DMS153 treated with DMSO at 0.1 percent for 48 hours (cell line): Measurements from ENCODE around the gene NPR2.

Experiments used
- DNase-seq: peaks from one replicate; lab custom pipeline; 2025; ENCODE audit not compliant: unreplicated experiment; lab: John Stamatoyannopoulos, UW

NPR2 gene

GRCh38 chr9:35763181-35763580 is 28.2 kb upstream of the NPR2 start:
- no peak for DNase-seq

DNA sequence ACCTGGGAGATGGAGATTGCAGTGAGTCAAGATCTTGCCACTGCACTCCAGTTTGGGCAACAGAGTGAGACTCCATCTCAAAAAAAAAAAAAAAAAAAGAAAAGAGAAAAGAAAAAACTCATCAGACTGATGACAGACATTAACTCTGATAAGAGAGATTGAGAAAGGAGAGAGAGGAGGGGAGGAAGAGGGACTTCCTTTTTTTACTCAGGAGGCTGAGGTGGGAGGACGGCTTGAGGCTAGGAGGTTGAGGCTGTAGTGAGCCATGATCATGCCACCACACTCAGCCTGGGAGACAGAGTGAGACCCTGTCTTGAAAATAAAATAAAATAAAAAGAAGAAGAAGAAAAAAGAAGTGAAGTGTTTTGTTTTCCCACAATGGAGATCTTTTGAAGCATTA is 27.6 kb upstream of the NPR2 start:
- no peak for DNase-seq

DNA sequence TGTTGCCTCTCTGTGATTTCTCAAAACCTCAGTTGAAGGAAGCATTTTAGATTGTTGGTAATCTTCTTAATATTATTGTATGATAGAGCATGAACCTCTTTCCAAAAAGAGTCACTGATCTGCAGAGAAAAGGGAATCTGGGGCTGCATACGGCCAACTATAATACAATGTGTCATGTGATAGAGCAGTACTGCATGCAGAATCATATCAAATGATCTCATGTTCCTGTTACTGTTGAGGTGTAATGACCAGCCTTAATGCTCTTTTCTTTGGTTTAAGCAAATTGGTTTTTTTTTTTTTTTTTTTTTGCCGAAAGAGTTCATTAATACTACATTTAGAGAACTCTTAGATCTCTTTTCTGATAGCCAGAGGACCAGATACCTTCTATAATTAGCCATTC is 24.4 kb upstream of the NPR2 start:
- no peak for DNase-seq

- DNase-seq = no peak
Observed at GRCh38 chr9:35767458-35767857, 23.9 kb upstream of the NPR2 start.

GRCh38 chr9:35769763-35770162 is 21.6 kb upstream of the NPR2 start:
- no peak for DNase-seq

GRCh38 chr9:35771075-35771433 is 20.3 kb upstream of the NPR2 start:
- no peak for DNase-seq

DNA sequence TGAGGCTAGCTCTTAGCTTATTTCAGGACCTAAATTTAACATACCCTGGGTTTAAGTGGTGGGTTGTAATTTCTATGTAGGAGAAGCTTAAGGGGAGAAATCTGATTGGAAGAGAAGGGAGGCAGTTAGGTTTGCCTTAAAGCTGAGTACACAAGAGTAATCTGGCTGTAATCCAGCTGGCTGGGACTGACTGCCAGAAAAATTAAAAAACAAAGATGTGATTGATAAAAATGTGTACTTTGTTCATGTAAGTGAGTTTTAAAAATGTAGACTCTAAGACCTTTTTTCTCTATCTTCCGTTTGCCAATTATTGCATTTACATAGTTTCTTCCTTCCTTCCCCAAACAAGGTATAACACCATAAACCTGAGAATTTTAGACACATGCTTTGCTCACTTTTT is 19.9 kb upstream of the NPR2 start:
- peak; percentile 85 for DNase-seq

DNA sequence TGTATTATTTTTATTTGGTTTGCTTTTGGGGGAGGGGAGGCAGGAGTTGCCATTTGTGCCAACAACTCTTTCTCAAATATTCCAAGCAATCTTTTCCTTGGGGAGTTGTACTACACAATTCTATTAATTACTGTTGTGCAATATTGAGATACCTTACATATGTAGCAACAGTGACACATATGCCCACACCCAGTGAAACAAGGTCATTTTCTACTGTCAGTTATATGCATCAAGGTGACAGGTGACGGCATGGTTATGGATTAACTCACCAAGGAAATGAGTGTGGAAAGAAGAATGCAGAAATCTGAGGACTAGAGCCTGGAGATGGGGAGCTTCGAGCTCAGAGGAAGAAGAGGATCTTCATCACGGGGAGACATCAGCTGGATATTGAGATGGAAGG is 19.4 kb upstream of the NPR2 start:
- DNase-seq = peak; percentile 41

DNA sequence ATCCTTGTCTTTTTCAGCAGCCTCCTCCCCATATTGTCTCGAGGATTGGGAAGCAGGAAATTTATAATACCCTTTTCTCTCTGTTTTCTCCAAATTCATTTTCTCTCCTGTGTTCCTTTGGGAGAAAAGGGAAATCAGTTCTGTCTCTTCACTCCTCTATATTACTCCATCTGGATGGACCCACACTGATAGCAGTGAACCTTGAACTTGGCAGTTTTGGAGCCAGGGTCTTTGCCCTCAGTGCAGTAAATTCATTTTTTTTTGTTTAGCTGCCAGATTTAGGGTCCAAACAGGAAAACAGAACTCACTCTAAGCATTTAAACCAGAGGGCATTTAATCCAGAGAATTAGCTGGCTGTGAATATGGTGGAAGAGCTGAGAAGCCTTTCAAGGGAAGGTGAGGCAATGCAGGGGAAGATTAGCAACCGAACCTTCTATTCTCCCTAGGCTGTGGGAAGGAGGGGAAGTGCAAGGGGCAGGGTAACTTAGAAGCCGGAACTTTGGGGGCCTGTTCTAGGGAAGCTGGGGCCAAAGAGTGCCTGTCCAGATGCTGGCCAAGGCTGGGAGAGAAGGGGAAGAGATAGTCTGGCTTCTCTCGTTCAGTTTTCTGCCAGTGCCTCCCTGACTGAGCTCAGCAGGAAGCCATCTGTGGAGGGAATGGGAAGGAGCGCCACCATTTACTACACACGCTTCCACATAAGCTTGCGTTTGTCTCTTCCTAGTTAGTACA is 16.3 kb upstream of the NPR2 start:
- peak; percentile 39 for DNase-seq

GRCh38 chr9:35776018-35776417 is 15.4 kb upstream of the NPR2 start:
- peak; percentile 55 for DNase-seq

- no peak for DNase-seq
Observed at GRCh38 chr9:35778496-35778895, 12.9 kb upstream of the NPR2 start.

DNA sequence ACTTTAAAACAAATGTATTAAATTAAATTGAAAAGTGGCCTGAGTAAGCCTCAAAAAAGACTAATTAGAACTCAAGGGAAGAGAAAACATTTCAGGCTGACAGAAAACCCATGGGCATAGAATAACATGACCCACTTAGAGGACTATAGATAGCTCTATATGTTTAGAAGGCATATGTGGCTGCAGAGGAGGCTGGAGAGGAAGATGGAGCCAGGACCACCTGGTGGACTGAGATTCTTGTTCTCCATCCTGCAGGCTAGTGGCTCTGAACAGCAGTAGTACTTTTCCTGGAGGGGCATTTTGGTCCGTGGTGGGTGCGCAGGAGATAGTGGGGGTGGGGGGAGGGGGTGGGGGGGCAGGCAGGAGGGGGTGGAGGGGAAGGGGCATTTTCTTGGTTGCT is 10.3 kb upstream of the NPR2 start:
- DNase-seq = no peak

DNA sequence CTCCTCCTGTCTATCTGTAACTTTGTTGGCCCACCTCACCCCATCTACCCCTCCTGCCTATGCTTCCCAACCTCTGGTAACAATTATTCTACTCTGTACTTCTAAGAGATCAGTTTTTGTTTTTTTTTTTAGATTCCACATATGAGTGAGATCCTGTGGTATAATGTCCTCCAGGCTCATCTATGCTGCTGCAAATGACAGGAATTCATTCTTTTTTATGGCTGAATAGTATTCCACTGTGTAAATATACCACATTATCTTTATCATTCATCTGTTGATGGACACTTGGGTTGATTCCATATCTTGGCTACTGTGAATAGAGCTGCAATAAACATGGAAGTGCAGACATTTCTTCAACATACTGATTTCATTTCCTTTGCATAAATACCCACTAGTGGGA is 8.0 kb upstream of the NPR2 start:
- no peak for DNase-seq

DNA sequence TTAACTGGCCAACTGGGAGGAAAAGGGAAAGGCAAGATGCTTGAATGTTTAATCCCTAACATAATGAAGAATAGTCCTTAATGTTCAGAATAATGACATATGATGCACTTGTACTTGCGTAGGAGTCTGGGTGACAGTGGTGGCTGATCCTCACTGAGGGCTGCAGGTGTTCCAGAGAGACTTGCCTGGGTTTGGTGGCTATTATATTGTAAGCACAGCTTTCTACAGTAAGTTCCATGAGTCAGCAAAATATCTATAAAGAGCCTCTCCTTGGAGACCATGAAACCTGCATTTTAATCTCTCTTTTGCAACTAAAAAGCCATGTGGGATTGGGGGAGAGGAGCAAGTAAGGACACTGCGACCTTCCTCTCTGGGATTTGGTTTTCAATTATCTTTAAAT is 1.9 kb upstream of the NPR2 start:
- DNase-seq = no peak

DNA sequence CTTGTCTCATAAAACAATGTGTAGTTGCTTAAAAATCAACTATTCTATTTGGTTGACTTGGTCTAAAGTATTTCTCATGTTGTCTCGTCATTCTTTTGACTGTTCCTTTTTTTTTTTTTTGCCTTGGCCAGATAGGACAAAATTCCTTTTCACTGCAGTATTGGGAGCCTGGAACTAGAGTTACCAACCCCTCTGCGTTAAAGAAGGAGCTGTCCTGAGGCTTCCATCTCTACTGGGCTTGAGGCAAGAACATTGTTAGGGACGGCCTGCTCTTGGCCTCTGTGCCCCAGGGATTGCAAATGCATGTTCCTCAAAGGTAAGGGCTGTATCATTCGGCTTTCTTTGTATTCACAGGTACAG is 1.4 kb upstream of the NPR2 start:
- DNase-seq = no peak

- DNase-seq = peak; percentile 81
Observed at GRCh38 chr9:35790385-35791296, 750 bp upstream of the NPR2 start.

DNA sequence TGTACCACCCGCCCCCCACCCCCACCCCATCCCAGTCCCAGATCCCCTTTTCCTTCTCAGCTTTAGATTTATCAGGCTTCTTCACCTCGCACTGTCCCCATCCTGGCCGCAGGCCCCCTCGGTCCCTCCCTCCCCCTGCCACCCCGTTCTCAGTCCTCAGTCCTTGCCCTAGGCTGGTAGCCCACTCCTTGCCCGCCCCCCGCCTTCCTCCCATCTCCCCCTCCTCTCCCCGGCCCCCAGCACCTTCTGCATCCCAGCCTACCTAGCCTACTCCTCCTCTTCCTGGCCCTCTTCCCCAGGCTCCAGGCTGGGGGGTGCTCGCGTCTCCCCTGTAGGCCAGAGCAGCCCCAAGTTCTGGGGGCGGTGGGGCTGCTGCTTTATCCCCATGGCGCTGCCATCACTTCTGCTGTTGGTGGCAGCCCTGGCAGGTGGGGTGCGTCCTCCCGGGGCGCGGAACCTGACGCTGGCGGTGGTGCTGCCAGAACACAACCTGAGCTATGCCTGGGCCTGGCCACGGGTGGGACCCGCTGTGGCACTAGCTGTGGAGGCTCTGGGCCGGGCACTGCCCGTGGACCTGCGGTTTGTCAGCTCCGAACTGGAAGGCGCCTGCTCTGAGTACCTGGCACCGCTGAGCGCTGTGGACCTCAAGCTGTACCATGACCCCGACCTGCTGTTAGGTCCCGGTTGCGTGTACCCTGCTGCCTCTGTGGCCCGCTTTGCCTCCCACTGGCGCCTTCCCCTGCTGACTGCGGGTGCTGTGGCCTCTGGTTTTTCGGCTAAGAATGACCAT is 828 bp downstream of the NPR2 start:
- no peak for DNase-seq

- DNase-seq = no peak
Observed at GRCh38 chr9:35792826-35793225, 1.4 kb downstream of the NPR2 start.

DNA sequence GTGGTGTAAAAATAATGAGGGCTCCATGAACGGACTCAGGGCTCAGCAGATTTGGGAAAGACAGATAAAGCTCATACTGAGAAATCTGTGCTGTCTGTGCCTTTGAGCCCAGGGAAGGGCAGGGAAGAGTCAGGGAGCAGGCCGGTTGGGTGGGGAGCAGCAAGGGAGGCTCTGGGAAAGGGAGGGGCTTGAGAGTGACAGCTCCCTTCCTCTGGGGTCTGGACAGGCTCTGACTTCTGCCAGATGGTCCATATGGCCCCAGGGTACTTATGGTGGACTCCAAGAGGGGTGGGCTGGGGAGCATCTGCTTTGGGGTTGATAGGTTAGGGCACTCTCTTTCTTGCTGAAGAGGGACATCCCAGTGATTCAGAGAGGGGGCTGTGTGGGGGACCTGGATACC is 2.1 kb downstream of the NPR2 start:
- DNase-seq = no peak

DNA sequence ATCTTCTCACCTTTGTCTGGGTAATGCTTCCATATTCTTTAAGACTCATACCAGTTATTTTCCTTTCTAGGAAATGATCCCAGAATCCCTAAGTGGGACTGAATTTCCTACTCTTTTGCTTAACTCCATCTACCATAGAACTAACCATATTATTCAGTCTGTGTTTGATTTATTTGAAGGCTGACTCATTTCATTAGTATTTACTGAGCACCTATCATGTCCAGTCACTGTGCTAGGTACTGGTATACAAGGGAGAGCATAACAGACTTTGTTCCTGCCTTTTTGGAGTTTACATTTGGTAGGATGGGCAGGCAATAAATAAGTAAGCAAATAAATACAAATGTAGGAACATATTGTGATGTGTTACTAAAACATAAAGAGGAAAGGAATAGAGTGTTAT is 4.3 kb downstream of the NPR2 start:
- DNase-seq = no peak

GRCh38 chr9:35797311-35798109 is 6.1 kb downstream of the NPR2 start:
- no peak for DNase-seq
